GM12801 (cell line): Measurements from ENCODE around the gene NLGN1.

Experiments used
- TF ChIP-seq, protein P1 (sequence below): IDR thresholded peaks from one replicate; pipeline ENCODE4 v1.5.1; 2011; ENCODE audit warnings: control low read depth; ENCODE audit not compliant: insufficient read length; ENCODE audit errors: extremely low read depth

NLGN1 gene

DNA sequence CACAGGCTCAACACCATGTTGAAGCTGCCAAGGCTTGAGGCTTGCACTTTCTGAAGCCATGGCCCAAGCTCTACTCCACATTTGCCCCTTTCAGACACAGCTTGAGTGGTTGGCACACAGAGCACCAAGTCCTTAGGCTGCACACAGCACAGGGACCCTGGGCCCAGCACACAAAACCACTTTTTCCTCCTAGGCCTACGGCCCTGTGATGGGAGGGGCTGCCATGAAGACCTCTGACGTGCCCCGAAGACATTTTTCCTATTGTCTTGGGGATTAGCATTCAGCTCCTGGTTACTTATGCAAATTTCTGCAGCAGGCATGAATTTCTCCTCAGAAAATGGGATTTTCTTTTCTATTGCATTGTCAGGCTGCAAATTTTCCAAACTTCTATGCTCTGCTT lies 445.5 kb downstream of the NLGN1 start:
- TF ChIP-seq, protein P1, sequence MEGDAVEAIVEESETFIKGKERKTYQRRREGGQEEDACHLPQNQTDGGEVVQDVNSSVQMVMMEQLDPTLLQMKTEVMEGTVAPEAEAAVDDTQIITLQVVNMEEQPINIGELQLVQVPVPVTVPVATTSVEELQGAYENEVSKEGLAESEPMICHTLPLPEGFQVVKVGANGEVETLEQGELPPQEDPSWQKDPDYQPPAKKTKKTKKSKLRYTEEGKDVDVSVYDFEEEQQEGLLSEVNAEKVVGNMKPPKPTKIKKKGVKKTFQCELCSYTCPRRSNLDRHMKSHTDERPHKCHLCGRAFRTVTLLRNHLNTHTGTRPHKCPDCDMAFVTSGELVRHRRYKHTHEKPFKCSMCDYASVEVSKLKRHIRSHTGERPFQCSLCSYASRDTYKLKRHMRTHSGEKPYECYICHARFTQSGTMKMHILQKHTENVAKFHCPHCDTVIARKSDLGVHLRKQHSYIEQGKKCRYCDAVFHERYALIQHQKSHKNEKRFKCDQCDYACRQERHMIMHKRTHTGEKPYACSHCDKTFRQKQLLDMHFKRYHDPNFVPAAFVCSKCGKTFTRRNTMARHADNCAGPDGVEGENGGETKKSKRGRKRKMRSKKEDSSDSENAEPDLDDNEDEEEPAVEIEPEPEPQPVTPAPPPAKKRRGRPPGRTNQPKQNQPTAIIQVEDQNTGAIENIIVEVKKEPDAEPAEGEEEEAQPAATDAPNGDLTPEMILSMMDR: no peak

DNA sequence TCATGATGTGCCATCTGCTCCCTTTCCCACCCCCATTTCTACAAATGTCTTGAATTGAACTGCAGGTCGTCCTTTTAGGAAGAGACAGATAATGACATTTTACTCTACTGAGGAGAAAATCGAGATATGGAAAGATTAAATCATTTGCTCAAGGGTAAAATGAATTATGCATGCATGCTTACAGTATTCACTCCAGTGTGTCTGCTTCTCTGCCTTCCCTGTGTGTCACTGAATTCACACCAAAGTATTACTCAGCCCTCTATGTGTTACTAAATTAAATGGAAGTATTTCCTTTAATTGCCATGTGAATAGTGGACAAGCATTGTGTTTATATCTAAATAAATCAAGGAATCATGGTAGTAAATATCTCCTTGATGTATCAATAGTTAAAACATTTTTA lies 449.0 kb downstream of the NLGN1 start:
- TF ChIP-seq, protein P1: no peak

DNA sequence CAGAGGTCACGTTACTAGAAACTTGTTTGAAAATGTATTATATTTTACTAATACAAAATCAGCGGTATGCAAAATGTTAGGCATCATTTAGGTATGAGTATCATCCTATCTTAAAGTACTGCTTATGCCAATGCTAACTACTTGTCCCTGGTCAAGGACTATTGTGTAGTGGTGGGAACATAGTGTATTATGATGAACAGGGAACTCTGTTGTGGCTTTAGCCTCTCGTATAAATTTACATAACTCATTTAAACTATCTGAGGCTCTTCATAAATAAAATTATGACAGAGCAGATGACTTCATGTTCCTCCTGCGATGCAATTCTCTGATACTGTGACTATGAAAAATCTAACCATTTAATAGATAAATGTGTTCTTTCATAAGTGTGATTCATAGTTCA lies 451.9 kb downstream of the NLGN1 start:
- TF ChIP-seq, protein P1: no peak

DNA sequence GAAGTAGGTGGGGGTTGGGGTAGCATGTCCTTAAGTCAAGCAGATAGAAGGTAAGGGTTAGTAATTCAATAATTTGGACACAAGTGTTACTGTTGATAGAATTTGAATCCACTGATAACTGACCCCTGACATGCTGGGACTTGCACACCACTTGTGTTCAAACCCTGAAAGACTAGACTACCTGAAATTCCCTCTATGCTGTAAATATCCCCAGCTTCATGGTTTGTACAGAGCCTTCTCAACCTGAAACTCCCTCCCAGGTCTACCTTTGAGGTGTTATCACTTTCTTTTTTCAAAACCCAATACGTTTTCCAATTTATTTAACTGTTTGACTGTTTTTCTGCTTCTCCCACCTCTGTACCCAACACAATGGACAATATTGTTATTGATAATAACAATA lies 459.6 kb downstream of the NLGN1 start:
- TF ChIP-seq, protein P1: no peak

DNA sequence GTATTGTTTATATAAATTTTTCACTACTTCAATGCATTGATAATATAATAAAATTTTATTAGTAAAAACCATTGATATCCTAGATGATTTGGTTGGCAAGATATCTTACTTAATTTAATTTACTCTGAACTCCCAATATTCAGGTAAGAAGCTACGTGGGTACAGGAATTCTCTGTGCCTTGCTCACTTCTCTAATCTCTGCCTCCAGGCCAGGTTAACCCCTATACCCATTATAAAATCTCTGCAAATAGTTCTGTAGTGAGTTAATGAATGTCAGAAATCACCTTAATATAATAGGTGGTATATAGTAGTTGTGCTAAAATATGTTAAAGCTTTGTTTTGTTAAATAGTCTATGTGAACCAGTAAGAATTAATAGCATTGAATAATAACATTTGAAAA lies 465.2 kb downstream of the NLGN1 start:
- TF ChIP-seq, protein P1: no peak

DNA sequence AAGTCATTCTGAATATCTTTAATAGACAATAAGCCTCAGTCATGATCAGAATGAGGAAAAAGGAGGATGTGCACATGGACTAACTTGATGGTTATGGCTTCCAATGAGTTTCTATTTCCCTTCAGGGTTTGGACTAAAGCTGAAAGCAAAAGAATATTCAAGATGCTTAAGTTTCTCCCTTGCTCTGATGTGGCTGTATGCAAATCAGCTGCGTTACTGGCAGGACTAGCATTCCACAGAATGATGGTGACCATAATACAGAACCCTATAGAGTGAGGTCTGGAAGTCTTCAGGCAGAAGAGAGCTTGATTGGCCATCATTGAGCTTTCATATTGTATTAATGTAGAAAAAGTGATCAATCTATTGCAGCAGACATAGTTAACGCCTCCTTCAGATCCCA lies 466.0 kb downstream of the NLGN1 start:
- TF ChIP-seq, protein P1: no peak

DNA sequence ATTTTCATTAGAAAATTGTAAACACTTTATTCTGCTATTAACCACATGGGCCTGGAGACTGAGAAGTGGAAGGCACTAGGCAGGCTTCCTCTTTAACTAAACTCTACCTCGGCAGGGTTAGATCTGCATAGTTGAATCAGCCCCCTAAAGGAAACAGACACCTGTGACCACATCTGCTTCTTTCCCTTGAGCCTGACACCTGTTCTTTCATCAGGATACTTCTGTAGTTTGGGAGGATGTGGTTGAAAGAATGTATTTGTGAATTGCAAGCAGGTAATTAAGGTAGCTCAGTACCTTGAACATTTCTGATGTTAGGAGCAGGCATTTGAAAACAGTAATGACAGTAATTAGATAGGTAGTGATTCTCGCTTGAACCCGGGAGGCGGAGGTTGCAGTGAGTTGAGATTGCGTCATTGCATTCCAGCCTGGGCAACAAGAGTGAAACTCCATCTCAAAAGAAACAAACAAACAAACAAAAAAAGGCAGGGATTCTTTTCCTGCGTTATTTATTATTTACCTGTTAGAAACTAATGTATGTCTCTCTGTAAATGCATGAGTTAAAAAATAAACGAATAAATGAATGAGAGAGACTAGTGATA lies 468.5 kb downstream of the NLGN1 start:
- TF ChIP-seq, protein P1: no peak
